CD4-positive, alpha-beta T cell treated with Interleukin-21 for 1 hour (primary cell): Measurements from ENCODE around the gene UBL7.
"Not testable (repeated sequence)": the region's sequence is repeated elsewhere in the genome, so short reads cannot be mapped to it uniquely, and the experiment has no call there.

Source experiments
- DNase-seq: peaks from one replicate; pipeline ENCODE4 v3.0.0-alpha.2; 2020

Gene UBL7, protein sequence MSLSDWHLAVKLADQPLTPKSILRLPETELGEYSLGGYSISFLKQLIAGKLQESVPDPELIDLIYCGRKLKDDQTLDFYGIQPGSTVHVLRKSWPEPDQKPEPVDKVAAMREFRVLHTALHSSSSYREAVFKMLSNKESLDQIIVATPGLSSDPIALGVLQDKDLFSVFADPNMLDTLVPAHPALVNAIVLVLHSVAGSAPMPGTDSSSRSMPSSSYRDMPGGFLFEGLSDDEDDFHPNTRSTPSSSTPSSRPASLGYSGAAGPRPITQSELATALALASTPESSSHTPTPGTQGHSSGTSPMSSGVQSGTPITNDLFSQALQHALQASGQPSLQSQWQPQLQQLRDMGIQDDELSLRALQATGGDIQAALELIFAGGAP

DNA sequence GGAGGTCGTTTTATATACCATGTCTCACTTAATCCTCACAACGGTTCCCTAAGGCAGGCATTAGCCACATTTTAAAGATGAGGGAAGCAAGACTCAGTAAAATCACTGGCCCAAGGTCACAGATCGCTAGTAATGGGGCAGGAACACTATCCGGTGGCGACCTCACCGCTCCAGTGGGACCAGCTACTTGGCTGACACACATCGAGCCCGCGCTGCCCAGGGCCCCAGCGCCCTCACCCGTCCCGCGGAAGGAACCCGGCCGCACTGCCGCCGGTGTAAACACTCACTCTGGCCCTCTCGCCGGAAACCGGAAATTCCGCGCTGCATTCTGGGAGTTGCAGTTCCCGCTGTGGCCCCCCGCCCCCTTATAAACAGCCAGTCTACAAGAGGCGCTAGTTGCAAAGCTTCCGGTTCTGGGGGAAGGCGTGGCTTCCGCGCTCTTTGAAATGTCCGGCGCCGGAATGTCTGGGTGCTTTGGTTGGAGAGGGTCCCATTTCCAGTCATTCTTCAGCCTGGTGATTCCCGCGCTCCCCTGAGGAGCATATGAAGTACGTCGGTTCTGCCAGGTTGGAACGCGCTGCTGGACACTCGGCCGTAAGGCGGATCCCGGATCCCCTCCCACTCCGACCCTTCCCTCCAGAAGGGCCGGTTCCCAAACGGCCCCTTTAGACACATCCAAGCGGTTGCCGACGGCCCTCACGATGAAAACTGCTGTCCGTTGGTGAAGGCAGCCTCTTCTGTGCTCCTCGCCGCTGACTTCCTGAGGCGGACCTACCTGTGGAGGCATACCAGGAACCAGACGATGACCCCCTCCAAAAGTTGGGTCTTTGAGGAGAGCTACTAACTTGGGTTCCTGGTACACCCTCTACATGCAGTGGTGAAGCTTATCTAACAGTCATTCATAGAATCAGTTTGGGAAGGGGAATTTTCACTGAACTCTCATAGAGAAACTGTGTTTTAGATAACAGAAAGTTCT lies at the start of gene UBL7:
UBL7 (minus strand) TSS at position 290 of the 976 bp plus-strand sequence. CDS start 2,293 bp downstream, outside the sequence.
- peak; percentile 96 for DNase-seq

DNA sequence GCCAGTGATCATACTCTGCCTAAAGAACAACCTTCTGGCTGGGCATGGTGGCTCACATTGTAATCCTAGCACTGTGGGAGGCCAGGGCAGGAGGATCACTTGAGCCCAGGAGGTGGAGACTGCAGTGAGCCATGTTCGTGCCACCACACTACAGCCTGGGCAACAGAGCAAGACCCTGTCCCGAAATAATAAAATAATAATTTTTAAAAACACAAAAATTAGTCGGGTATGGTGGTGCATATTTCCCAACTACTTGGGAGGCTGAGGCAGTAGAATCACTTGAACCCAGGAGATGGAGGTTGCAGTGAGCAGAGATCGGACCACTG lies 45.5 kb upstream of the UBL7 start:
- DNase-seq, result no peak

DNA sequence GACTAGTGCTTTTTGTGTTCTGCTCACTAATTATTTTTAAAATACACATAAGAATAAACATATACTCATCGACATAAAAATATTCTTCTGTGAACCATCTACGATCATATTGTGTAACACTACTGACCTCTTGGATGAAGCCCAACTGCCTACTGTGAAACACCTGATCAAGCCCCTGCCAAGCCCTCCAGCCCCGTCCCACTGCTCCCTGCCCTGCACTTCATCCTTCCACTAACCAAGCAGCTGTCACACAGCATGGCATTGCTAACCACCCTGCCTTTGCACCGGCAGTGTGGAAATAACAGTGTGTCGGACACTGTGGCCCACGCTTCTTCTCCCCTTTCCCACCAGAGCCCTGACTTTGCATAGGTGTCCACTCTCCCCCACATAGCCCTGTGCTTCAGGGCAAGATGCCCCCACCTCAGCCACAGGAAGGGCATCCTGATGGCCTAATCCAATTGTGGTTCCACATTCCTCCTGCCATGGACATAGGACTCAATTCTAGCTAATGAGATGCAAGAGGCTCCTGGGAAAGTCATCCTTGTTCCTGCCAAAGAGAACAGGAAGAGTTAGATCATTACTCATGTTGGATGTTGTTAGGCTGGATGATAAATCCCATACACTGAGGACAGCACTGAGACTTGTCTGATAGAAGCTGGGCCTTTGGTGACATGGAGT lies 45.0 kb upstream of the UBL7 start:
- DNase-seq, result no peak

DNA sequence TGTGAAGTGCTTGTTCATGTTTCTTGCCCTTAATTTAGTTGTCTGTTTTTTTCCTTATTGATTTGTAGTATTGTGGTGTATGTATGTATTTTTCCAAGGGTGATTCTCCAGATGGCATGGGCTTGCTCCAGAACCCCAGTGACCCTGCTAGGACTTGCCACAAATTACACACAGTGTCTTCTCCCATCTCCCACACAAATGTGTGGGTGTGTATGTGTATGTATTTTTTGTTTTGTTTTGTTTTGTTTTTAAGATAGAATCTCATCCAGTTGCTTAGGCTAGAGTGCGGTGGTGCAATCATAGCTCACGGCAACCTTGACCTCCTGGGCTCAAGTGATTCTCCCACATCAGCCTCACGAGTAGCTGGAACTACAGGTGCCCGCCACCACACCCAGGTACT lies 43.9 kb upstream of the UBL7 start:
- DNase-seq, result no peak

DNA sequence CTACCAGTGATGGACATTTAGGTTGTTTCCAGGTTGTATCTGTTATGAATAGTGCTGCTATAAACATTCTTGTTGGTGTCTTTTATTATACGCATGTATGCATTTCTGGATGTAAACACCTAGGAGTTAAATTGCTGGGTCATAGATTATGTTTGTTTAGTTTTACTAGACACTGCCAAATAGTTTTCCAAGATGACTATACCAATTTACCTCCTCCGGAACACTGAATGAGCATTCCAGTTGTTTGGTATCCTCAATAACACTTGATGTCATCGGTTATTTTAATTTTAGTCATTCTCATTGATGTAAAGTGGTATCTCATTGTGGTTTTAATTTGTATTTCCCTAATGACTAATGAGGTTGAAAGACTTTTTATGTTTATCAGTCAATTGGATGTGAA lies 43.5 kb upstream of the UBL7 start:
- no peak for DNase-seq

DNA sequence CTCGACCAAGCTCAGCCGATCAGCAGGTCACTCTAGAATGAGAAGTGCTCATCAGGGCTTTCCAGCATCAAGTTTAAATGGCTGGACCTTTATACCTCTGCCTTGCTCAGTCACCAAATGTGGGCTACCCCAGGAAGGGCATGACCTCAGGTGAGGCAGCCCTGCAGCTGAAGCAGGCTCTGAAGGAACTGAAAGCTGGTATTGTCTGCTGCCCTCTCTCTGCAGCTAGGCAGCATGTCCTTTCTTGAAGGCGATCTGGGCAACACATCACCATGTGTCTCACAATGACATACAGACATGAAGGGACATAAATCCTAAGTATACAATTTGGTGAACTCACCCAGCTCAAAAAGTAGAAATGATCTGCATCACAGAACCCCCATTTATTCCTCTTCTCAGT lies 41.3 kb upstream of the UBL7 start:
- no peak for DNase-seq

DNA sequence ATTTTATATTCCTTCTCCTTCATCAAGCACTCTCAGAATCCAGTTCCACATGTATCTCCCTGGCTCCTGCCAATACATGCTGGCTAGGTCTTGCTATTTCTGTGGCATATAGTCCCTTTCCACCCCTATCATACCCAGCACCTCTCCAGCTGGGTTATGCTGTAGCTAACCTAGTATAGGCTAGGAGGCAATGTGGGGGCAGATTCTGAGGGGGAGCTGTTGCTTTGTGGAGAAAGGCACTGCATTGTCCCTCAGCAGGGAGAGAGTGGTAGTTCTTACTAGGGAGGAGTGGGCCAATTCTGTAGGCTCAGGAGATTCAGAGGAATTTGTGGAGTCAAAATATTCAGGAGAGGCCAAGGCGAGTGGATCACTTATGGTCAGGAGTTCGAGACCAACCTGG lies 39.4 kb upstream of the UBL7 start:
- DNase-seq, result no peak

DNA sequence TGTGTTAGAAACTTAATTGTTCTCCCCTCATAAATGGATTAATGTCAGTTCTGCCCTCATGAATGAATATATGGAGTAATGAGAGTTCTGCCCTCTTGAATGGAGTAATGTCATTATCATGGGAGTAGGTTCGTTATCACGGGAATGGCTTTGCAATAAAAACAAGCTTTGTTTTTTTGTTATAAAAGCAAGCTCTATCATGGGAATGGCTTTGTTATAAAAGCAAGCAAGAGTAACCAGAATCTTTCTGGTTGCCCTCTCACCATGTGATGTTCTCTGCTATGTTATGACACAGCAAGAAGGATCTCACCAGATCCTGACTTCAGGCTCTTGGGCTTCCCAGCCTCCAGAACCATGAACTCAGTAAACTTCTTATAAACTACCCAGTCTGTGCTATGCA lies 38.4 kb upstream of the UBL7 start:
- no peak for DNase-seq

DNA sequence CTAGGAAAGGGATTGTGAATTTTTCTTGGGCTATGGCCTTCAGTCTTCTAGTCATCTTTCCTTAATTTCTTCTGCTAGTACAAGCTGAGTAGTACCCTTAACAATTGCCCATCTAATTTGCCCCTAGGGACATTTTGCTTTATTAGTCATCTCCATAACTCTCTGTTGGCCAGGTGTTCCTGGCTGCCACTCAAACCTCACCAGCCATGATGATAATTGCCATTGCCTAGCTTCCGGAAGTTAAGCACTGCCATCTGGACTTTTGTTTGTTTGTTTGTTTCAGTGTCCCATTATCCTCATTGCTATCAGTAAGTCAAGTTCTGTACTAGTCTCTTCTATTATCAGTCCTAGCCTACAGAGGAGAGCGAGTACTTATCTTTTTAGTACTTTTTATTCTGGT lies 36.6 kb upstream of the UBL7 start:
- DNase-seq, result no peak

DNA sequence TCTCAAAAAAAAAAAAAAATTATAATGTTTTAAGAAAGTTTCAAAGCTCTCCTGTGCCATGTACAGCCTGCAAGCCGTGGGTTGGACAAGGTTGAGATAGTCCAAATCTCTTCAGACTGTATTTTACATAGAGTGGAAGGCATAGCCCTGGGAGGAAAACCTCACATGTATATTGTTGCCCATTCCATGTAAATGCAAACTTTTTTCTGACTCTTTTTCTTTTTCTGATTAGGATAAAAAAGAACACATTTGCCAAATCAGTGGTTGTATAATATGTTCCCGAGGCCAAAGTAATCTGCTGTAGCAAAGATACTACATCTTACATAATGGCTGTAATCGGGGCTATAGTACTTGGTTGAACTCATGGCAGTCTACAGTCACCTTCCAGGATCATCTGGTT lies 35.7 kb upstream of the UBL7 start:
- no peak for DNase-seq

DNA sequence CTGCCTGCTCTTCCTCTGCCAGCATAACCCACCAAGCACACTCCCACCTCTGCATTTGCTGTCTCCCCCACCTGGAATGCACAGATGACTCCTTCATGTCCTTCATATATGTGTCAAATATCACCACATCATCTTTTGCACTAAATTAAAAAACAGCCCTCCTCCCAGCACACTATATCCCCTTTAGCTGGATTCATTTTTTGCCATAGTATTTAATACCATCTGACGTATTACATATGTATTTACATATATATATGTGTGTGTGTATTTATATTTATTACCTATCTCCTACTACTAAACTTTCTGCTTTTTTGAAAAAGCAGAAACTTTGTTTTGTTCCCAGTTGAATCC lies 29.4 kb upstream of the UBL7 start:
- no peak for DNase-seq

DNA sequence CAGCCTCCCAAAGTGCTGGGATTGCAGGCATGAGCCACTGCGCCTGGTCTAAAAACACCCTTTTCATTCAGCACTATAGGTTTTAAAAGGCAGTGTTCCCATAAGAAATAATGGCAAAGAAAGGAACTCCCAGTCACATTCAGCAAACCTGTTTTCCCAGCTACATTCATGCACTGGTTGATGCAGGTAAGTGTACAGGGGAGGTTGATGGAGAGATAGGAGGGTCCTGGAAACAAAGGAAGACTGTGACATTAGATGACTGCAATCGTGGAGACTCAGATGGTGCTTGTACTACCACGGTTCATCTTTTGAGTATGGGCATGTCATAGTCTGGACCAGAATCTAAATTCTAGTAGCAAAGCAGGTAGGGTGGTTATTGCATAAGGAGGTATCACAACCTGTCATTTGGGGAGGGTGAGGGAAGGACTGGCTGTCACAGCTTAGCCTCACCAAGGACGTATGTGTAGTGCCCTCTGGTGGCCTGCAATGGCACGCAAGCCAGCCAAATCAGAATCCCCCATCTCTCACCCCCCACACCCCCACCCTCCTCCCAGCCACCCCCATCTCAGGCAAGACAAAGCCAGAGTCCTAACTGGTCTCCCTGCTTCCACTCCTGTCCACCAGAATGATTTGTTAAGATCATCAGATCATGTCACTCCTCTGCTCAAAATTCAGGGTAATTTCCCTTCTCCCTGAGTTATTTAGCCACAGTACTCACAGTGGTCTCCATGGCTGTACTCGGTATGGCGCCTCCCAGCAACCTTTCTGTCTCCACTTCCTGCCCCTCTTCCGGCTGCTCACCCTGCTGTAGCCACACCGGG lies 28.8 kb upstream of the UBL7 start:
- DNase-seq, result peak; percentile 77

DNA sequence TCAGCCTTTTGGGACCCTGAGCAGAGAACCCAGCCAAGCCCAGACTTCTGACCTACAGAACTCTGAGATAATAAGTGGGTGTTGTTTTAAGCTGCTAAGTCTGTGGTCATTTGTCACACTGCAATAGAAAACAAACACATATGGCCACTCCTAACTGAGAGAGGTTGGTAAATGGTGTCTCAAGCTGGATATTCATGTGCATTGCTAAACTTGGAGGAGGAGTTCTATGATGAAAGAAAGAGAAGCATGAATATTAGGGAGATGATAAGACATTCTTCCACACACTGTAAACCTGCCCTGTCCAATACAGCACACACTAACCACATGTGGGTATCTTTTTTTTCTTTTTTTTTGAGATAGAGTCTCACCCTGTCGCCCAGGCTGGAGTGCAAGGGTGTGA lies 27.8 kb upstream of the UBL7 start:
- DNase-seq, result no peak

DNA sequence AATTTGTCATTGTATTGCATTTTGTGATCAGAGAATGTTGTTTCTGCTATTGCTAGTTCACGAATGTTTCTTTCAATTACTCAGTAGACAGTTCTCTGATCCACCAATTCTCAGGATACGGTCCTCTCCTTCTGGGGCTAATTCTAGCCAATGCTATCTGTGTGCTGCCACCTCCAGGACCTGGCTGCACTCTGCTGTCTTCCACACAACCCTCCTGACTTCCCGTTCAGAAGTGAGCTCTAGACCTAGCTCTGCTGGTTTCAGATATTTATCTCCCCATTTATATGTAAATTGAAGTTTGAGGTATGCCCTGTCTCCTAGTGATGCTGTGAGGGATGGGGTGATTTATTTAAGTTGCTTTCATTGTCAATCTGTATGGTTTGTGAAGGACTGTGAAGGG lies 21.7 kb upstream of the UBL7 start:
- no peak for DNase-seq

DNA sequence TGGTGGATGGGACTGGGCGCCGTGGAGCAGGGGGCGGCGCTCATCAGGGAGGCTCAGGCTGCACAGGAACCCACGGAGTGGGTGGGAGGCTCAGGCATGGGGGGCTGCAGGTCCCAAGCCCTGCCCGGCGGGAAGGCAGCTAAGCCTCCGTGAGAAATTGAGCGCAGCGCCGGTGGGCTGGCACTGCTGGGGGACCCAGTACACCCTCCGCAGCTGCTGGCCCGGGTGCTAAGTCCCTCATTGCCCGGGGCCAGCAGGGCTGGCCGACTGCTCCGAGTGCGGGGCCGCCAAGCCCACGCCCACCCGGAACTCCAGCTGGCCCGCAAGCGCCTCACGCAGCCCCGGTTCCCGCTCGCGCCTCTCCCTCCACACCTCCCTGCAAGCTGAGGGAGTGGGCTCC lies 19.4 kb upstream of the UBL7 start:
- not testable (repeated sequence) for DNase-seq

DNA sequence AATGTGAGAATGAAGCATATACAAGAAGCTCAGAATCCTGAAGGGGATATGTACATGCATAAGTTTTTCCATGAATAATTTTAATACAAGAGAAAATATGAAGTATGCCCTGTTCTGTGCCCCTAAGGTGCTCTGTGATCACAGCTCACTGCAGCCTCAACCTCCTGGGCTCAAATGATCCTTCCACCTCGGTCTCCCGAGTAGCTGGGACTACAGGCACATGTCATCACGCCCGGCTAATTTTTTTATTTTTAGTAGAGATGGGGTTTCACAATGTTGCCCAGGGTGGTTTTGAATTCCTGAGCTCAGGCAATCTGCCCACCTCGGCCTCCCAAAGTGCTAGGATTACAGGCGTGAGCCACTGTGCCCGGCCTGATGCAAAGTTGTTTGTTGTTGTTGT lies 10.7 kb upstream of the UBL7 start:
- DNase-seq, result not testable (repeated sequence)

DNA sequence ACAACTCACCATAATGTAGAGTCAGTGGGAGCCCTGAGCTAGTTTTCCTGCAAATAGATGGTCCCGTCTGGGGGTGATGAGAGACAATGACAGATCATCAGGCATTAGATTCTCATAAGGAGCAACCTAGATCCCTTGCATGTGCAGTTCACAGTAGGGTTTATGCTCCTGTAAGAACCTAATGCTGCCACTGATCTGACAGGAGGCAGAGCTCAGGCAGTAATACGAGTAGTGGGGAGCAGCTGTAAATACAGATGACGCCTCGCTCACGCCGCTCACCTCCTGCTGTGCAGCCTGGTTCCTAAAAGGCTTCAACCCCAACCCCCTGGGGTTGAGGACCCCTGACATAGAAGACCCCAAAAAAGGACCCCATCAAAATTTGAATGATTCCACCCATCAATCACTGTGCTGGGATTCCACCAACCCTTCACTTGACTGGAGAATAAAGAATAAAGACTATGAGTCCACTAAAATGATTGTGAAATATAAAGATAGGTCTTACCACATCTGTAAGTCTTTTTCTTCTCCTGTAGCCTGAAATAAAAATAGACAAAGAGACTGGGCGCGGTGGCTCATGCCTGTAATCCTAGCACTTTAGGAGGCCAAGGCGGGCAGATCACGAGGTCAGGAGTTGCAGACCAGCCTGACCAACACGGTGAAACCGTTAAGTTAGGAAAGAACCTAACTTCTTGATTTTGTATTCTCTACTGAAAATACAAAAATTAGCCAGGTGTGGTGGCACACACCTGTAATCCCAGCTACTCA lies 9.9 kb upstream of the UBL7 start:
- no peak for DNase-seq

DNA sequence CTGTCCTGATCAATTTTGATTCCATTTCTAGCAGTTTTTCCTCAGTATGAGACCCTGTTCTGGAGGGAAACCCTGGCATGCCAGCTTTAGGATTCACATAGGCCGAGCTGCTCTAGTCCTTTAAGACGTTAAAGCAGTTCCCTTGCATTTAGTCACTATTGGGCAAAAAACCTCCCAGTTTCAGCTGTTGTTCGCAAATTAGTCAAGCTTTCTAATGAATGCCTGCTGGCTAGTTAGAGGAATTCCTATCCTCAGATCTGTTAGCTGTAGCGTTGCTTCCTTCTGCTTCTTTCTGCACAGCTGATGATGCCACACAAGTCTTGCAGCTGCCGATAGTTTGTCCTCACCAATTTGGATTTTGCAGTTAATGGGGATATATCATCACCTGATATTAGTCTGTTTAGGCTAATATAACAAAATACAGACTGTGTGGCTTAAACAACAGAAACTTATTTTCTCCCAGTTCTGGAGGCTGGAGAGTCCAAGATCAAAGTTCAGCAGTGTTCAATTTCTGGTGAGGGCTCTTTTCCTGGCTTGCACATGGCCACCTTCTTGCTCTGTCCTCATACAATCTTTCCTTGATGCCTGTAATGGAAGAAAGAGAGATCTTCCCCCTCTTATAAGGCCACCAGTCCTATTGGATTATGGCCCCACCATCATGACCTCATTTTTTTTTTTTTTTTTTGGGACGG lies 7.5 kb upstream of the UBL7 start:
- no peak for DNase-seq

DNA sequence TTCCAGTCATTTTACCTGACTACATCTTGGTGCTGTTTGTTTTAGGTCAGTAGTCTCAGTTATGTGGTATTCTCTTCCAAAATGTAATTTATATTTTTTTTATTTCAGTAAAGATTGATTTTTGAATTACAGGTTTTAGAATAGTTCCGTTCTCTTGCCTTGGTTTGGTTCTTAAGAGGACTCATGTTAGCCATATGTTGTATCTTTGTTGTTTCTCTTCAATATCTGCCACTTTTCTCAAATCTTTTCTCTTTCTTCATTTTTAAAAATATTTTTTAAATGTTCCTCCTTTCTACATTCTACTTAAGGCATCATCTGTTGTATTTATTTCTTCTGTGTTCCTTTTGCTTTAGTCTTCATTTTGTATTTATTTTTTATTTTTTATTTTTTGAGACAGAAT lies 5.6 kb upstream of the UBL7 start:
- DNase-seq, result no peak

DNA sequence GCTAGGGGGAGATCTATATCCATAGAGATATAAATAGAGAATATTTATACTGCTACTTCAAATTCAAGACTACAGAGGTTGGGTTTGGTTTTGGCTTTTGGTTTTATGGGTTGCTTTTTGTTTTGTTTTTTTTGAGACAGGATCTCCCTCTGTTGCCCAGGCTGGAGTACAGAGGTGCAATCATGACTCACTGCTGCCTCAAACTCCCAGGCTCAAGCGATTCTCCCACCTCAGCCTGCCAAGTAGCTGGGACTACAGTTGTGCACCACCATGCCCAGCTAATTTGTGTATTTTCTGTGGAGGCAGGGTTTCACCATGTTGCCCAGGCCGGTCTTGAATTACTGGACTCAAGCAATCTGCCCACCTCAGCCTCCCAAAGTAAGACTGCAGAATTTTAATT lies 3.9 kb upstream of the UBL7 start:
- DNase-seq, result no peak

DNA sequence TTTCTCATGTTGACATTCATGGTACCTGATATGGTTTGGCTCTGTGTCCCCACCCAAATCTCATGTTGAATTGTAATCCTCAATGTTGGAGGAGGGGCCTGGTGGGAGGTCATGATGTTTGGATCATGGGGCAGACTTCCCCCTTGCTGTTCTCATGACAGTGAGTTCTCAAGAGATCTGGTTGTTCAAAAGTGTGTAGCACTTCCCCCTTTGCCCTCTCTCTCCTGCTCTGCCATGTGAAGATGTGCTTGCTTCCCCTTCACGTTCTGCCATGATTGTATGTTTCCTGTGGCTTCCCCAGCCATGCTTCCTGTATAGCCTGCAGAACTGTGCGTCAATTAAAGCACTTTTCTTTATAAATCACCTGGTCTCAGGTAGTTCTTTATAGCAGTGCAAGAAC lies 3.3 kb upstream of the UBL7 start:
- DNase-seq, result no peak
